GM12872 (cell line): Measurements from ENCODE around the gene TSPAN15.

ENCODE experiments used
- CTCF ChIP-seq: IDR thresholded peaks from 3 replicates; pipeline ENCODE4 v1.5.1; 2011; ENCODE audit warnings: low read depth, mild to moderate bottlenecking, low read length, moderate library complexity; ENCODE audit not compliant: insufficient read depth

Gene TSPAN15

DNA sequence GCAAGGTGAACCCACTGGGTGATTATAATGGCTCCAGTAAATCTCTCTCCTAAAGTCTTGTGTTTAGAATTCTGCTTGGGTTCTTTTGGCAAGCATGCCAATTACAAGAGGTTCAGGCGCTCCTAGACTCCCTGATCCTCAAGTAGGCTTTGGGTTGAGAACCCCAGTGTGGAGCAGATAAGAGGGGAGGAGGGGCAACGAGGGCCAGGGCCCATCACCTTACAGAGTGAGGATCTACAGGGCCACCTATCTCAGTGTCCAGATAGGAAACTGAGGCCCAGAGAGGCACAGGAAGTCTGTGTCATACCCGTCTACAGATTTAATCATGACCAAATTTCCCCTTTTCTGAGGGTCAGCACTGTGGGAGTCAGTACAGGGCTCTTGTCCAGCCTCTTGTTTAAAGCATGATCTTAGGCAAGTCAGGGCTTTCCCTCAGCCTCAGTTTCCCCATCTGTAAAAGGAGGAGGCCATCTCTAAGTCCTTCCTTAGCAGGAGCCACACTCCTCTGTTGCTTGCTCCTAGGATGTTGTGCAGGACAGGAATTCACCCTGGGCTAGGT, 39.0 kb upstream of the TSPAN15 start:
- TF ChIP-seq CTCF: no peak

GRCh38 chr10:69413221-69413865, 37.9 kb upstream of the TSPAN15 start:
- peak; percentile 67 for TF ChIP-seq CTCF

DNA sequence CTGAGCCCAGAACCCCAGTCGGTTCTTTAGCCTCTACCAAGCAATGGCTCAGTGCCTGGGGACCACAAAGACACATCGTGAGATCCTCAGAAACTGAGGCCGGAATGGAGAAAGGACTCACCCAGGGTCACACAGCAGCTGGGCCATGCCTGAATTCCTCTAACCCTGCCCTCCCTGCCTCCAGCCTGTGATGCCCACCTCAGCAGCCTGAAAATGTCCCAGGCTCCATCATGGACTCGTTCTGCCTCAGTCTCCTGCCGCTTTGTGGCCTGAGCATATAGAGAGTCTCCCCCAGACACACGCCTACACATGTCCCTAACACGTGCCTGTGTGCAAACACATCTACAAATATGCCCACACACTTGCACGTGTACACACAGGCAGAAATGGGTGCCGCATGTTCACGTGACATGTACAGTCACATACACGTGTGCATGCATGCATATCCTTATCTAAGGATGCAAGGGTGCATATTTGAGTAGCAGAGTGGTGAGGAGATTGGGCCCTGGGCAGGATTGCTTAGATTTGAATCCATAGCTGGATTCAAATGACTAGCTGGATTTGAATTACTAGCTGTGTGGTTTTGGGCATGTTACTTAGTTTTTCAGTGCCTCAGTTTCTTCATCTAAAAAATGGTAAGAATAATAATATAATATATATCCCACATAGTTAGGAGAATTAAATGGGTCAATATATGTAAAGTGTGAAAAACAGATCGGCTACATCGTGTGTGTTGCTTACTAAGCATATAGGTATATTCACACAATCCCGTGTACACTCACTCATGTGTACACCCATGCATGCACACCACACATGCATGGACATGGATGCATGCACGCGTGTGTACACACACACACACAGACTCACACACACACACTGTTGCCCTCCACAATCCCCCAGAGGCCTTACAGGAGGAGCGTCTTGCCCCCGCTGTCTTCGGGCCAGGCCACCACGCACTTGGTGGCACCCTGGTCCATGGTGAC, 36.9 kb upstream of the TSPAN15 start:
- TF ChIP-seq CTCF: no peak

GRCh38 chr10:69415049-69415448, 36.2 kb upstream of the TSPAN15 start:
- TF ChIP-seq CTCF: no peak

DNA sequence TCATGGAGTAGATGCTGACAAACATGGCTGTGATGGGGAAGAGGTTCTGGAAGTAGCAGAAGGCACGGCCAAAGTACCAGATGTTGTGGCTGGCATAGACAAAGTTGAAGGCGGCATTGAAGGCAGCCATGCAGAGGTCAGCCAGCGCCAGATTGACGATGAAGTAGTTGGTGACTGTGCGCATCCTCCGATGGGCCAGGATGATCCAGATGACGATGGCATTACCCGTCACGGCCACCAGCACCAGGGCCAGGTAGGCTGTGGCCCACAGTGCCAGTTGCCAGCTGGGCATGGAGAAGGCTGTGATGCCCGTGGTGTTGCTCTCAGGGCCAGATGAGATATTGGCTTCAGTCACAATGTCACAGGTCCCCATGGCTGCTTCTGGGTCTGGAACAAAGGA, 35.3 kb upstream of the TSPAN15 start:
- TF ChIP-seq CTCF: no peak

DNA sequence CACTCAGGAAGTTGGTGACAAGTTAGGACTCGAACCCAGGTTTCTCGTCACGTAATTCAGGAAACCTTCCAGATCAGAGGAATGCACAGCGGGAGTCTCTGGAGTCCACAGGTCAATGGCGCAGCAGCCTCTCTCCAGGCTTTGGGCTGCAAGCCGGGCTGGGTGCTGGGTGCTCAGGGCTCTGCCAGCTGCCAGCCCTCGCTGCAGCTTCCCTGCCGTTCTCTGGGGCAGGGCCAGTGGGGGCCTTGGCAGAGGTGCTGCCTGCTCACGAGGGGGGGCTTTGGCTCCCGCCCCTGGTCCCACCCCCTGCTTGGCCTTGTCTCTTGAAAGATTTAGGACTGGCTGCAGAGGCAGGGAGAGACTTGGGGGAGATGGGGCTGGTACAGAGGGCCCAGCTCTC, 34.6 kb upstream of the TSPAN15 start, which contains the start of gene TACR2:
Gene TACR2, minus strand, starts transcription at position 224 of the 400 bp plus-strand sequence. CDS start 595 bp downstream, outside the sequence.
- TF ChIP-seq CTCF: no peak

DNA sequence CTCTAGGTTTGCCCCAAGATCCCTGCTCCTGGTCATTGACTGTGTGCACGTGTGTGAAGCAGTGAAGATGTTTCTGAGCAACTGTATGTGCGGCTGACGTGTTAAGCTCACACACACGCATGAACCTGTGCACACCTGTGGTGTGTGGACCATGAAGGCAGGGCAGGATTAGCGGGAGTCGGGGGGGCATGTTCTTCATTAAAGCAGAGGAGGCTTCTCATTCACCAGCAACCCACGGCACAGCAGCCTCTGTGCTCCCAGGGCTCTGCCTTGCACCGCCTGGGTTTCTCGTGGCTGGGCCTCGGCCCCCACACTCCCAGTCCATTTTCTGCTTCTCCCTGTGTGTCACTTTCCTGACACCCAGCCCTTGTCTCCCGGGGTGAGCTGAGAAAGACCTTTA, 33.7 kb upstream of the TSPAN15 start:
- no peak for TF ChIP-seq CTCF
